Stimulated activated CD8-positive, alpha-beta memory T cell treated with anti-CD3 and anti-CD28 coated beads, Interleukin-12 subunit alpha, Interleukin-12 subunit beta, amount 100 ng/mL, for 24 hours (primary cell): ENCODE data around the gene PANK4.

Source experiments
- DNase-seq: peaks from one replicate; pipeline ENCODE4 v3.0.0-alpha.2; 2020; ENCODE audit errors: extremely low read depth

The PANK4 gene

DNA sequence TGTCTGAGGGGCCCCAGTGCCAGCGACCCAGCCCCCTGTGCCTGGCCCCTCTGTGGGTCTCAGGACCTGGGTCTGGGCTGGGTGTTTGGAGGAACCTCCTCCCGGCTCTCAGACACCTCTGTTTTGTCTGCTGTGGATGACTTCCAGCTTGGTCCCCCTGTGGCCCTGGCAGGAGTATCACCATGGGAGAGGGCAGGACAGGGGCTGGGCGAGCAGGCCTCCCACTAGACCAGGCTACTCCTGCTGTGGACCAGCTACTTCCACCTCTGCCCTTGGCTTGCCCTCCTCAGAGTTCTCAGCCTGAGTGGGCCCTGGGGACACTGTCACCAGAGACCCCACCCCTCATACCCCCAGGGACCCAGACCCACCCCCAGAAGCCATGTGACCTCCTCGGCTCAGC is 28.5 kb downstream of the PANK4 start:
- DNase-seq = no peak

- DNase-seq = no peak
Observed at GRCh38 chr1:2496746-2497145, 29.6 kb downstream of the PANK4 start.

DNA sequence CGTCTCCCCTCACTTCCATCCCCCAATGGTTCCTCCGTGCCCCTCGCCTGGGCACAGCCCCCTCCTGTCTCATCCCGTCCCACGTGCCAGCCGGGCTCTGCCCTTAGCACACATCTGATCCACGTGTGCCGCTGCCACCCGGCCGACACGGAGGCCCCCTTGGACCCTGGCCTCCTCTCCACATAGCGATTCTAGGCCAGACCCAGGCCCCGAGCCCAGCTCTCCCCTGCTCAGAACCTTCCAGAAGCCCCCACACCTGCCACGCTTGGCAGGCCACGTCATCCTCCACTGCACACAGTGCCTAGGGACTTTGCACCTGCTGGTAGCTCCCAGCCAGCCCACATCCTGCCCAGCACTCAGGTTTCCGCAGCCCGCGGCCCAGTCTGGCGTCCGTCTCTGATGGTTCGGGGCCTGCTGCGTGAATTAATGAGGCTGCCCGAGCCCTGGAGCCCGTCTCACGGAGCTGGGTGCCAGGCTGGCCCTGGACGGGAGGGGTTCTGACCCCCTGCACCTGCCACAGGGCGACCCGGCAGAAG is 30.2 kb downstream of the PANK4 start:
- DNase-seq = no peak

DNA sequence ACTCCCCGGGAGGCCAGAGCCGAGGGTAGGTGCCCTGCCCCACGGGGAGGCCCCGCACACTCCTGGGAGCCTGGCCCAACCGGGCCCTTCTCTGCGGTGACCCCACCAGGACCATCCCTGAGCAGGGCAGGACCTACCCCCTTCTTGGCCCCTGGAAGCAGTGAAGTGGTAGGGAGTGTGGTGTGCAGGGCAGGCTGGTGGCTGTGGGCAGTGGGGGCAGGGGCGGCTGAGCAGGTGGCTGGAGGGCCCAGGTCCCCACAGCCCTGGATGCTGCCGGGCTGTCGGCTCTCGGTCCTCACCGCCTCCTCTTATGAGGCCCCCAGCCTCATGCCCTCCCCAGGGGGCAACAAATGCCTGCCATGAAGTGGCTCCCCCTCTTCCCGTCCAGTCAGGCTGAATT is 30.9 kb downstream of the PANK4 start:
- DNase-seq = no peak

DNA sequence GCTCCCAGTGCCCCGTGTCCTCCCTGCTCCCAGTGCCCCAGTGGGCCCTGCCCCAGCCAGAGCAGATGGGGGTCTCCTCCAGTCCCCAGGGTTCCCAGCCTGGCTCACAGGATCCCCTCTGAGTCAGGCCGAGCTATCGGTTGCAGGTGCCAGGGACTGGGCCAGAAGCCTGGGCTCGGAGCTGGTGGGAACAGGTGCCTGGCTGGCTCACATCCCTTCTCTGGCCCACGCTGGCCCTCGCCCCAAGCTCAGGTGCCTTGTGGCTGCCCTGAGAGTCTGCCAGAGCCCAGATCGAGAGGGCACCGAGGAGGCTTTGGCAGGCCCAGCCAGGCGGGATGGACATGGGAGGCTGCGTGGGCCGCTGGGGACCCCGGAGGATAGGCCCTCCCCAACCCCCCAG is 31.4 kb downstream of the PANK4 start:
- no peak for DNase-seq

GRCh38 chr1:2494323-2494693 is 32.1 kb downstream of the PANK4 start:
- no peak for DNase-seq

- DNase-seq = no peak
Observed at GRCh38 chr1:2493691-2494322, 32.6 kb downstream of the PANK4 start.

GRCh38 chr1:2493218-2493617 is 33.2 kb downstream of the PANK4 start:
- no peak for DNase-seq

GRCh38 chr1:2492091-2492490 is 34.3 kb downstream of the PANK4 start:
- no peak for DNase-seq

- no peak for DNase-seq
Observed at GRCh38 chr1:2489615-2490014, 36.8 kb downstream of the PANK4 start.

DNA sequence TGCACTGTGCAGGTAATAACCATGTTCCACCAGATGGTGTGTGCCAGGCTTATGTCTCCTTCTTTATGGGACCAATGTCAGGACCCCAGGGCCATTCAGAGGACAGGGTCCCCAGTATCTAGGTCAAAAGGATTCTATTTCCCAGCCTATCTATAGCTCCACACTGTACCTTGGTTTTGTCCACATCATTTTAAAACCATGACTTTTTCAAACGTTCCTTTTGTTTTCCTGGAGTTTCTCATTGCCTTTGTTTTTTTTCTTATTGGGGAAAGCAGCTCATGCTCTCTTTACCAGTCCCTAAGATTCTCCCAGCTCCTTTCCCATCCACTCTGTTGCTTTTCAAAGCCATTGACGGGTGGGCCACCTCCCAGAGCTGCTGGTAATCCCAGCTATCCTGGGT is 37.7 kb downstream of the PANK4 start:
- no peak for DNase-seq

DNA sequence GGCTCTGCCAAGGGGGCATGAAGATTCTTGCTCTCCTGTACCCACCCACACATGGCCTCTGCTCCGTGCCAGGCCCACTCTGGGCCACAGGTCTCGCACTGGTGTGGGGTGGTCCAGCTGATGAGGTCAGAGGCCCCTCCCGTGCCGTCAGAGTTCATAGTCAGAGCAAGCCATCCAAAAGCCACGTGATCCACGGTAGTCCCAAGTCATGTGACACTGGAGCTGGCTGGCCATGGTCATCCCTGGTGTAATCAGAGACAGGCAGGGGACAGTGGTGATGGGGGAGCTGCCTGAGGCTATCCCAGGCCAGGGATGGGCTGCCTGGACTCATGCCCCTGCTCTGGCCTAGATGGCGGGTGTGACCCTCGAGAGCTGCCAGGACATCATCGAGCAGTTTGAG is 39.8 kb downstream of the PANK4 start:
- no peak for DNase-seq

DNA sequence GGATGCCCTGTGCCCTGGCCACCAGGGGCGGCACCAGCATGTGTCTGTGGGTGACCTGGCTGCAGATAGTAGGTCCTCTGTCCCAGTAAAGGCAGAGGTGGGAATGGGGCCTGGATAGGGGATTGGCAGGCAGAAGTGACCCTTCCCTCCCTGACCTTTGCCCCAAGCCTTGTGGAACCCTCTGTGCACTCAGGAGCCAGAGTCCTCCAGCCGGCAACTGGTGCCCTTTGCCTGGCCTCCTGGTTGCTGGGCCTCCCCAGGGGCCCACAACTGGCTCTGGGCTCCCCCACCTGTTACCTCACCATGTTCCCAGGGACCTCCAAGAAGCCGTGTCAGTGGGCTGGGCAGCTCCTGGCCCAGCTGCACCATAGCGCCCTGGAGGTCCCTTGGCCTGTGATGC is 40.4 kb downstream of the PANK4 start:
- no peak for DNase-seq

- no peak for DNase-seq
Observed at GRCh38 chr1:2483970-2484369, 42.4 kb downstream of the PANK4 start.

GRCh38 chr1:2483026-2483425 is 43.4 kb downstream of the PANK4 start:
- no peak for DNase-seq

DNA sequence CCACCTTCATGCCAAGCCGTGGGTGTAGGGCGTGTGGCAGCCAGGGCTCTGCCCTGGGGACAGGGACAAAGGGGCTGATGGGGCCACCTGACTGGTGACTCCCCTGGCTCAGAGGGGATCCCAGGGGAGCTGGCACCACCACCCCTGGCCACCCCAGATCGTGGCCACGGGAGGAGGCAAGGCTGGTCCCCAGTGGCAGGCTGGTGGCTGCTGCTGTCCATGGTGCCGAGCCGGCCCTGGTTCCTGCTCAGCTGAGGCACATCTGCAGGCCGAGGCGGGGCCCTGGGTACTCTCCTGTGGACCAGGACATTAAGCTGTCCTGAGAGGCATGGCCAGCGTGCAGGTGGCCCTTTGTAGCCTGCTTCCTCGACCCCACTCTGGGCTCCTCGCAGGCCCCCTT is 43.8 kb downstream of the PANK4 start:
- DNase-seq = no peak

- no peak for DNase-seq
Observed at GRCh38 chr1:2481885-2482284, 44.5 kb downstream of the PANK4 start.

- DNase-seq = no peak
Observed at GRCh38 chr1:2480986-2481364, 45.4 kb downstream of the PANK4 start.

DNA sequence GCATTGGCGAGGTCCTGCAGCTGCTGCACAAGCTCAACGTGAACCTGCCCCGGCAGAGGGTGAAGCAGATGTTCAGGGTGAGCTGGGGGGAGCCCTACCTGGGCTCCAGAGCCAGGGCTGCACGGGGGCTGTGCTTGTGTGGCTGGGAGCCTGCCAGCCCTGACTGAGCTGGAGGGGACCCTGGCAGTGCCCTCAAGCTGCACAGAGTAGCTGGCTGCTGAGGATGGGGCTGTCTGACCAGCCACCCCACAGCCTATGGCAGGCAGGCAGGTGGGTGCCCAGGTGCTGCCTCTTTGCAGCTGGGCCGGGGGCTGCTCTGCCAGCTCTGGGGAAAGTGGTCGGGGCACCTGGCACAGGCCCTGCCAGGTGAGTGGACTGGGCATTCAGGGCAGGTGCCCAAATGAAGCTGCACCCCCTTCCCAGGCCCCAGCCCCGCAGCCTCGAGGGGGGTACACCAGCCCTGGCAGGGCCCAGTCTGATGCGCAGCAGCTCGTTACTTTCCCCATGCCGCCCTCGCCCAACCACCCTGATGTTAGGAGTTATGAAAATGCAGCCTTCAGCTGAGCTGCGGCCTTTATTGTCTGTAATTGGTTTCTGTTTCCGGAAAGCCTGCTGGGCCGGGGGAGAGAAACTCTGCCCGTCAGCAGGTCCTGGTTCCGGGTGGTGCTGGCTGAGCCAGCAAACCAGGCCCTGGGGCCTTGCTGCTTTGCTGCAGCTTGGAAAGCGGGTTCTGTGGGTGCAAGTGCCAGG is 46.0 kb downstream of the PANK4 start:
- DNase-seq = no peak

GRCh38 chr1:2479618-2480017 is 46.8 kb downstream of the PANK4 start:
- DNase-seq = no peak

DNA sequence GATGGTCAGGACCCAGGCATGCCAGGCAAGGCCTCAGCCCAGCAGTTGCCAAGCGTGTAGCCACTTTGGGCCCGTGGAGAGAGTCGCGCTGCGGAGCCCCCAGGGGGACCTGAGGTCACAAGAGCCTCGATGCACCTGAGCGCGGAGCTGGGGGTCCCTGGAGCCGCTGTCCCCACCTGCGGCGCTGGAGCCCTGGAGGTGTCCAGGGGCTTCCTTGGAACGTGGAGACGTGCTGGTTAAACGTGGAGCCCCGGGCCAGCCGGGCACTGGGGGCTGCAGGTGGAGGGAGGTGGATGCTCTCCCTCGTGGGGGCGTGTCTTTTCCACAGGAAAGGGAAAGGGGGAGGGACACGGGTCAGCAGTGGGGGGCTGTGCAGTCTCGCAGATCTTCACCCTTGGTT is 47.2 kb downstream of the PANK4 start:
- DNase-seq = no peak

GRCh38 chr1:2477791-2478499 is 48.5 kb downstream of the PANK4 start:
- DNase-seq = no peak

DNA sequence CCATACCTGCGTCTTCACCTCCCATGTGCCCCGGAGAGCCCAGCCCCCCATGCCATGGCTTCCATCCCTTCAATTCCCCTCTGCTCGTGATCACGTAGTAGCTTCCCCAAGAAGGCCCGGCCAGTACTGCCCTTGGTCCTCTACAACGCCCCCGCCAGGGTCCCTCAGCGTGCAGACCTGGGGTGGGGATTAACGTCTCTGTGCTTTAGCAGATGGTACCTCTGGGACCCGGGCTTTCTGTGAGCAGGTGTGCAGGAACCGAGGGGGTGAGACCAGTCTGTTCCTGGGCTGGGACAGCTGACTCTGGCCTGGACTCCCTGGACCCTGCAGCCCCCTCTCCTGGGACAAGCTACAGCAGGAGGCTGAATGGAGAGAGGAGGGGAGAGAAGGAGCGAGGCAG is 49.1 kb downstream of the PANK4 start:
- DNase-seq = no peak
